Osteoblast (primary cell): ENCODE results near the gene SEPTIN8. TPM values are rescaled to one million over a fixed set of nuclear protein-coding genes. Genes with fewer than 3 reads are reported as not detected.

Experiments
- DNase-seq: peaks from one replicate; pipeline ENCODE4 v3.0.0; 2011; ENCODE audit warnings: low spot score, mixed read lengths; ENCODE audit not compliant: insufficient read length; ENCODE audit errors: missing footprints
- H2AFZ ChIP-seq: 2 replicates; pipeline ENCODE4 v1.6.0; 2011; ENCODE audit warnings: mild to moderate bottlenecking, low read length
- H3K27ac ChIP-seq: 2 replicates; pipeline ENCODE4 v1.5.1; 2011; ENCODE audit warnings: mild to moderate bottlenecking, low read depth, low read length, moderate library complexity
- H3K27me3 ChIP-seq: 2 replicates; pipeline ENCODE4 v1.6.0; 2012; ENCODE audit warnings: mild to moderate bottlenecking, control low read depth, inconsistent platforms, low read length, moderate library complexity; ENCODE audit not compliant: insufficient read depth
- H3K36me3 ChIP-seq: 2 replicates; pipeline ENCODE4 v1.5.1; 2011; ENCODE audit warnings: mild to moderate bottlenecking, low read length, control low read depth, moderate library complexity; ENCODE audit not compliant: insufficient read depth
- H3K4me1 ChIP-seq: 2 replicates; pipeline ENCODE4 v1.5.1; 2011; ENCODE audit warnings: mild to moderate bottlenecking, low read length, control low read depth, moderate library complexity; ENCODE audit not compliant: insufficient read depth
- H3K4me2 ChIP-seq: 2 replicates; pipeline ENCODE4 v1.6.0; 2011; ENCODE audit warnings: mild to moderate bottlenecking, low read length; ENCODE audit not compliant: insufficient read depth
- H3K4me3 ChIP-seq: fragments of 200-600 bp; sonication (generic); 3 replicates; pipeline ENCODE4 v1.5.1; 2012; ENCODE audit warnings: mild to moderate bottlenecking, low read length, inconsistent platforms; ENCODE audit not compliant: insufficient read depth
- H3K79me2 ChIP-seq: 2 replicates; pipeline ENCODE4 v1.6.0; 2012; ENCODE audit warnings: mild to moderate bottlenecking, low read length, control low read depth, inconsistent platforms; ENCODE audit not compliant: insufficient read depth
- H3K9me3 ChIP-seq: 2 replicates; pipeline ENCODE4 v1.5.1; 2011; ENCODE audit warnings: low read depth, low read length, control low read depth
- H4K20me1 ChIP-seq: 2 replicates; pipeline ENCODE4 v1.6.0; 2012; ENCODE audit warnings: mild to moderate bottlenecking, low read length, control low read depth; ENCODE audit not compliant: insufficient read depth
- CTCF ChIP-seq: IDR thresholded peaks from 2 replicates; pipeline ENCODE4 v1.5.1; 2011; ENCODE audit warnings: mild to moderate bottlenecking, low read depth, low read length, moderate library complexity; ENCODE audit errors: extremely low read depth
- total RNA-seq: library from RNA; depleted of rRNA; stranded (reverse); fragments of >200 nt; gene quantifications from 2 replicates; pipeline ENCODE4 v1.2.3, GENCODE V29; 2012

The SEPTIN8 gene
- total RNA-seq, 1 donor = 33.7 TPM

GRCh38 chr5:132766806-132767055 is 10.3 kb downstream of the SEPTIN8 start:
- no peaks in the 10 kb centered on the region for H3K27me3 ChIP-seq
- H3K36me3 ChIP-seq = peaks cover 24% of the 10 kb centered on the region
- TF ChIP-seq CTCF = no peak
- peaks cover 46% of the 10 kb centered on the region for H4K20me1 ChIP-seq
- H3K79me2 ChIP-seq = peaks cover 45% of the 10 kb centered on the region
- no peak overlapping the region for H2AFZ ChIP-seq
- H3K27ac ChIP-seq = no peak overlapping the region
- no peak overlapping the region for H3K4me3 ChIP-seq
- peaks cover 17% of the 10 kb centered on the region for H3K4me1 ChIP-seq
- H3K9me3 ChIP-seq = no peaks in the 10 kb centered on the region
- no peak overlapping the region for H3K4me2 ChIP-seq
- no peak for DNase-seq

- Histone ChIP-seq H4K20me1 (peaks cover 43% of the 10 kb centered on the region), H2AFZ (no peak overlapping the region), H3K4me3 (no peak overlapping the region), H3K9me3 (no peaks in the 10 kb centered on the region), H3K36me3 (peaks cover 27% of the 10 kb centered on the region), H3K4me1 (peaks cover 13% of the 10 kb centered on the region), H3K27ac (no peak overlapping the region), H3K4me2 (no peak overlapping the region), H3K27me3 (no peaks in the 10 kb centered on the region), H3K79me2 (peaks cover 43% of the 10 kb centered on the region)
- peak; percentile 57 for DNase-seq
- TF ChIP-seq CTCF = no peak
These were observed 10.8 kb downstream of the SEPTIN8 start for GRCh38 chr5:132766020-132766805.

GRCh38 chr5:132765311-132766019 is 11.6 kb downstream of the SEPTIN8 start:
- TF ChIP-seq CTCF = no peak
- Histone ChIP-seq H4K20me1 (peaks cover 40% of the 10 kb centered on the region), H3K36me3 (peaks cover 27% of the 10 kb centered on the region), H3K79me2 (peaks cover 36% of the 10 kb centered on the region), H3K27ac (no peak overlapping the region), H3K27me3 (no peaks in the 10 kb centered on the region), H2AFZ (no peak overlapping the region), H3K4me2 (no peak overlapping the region), H3K4me1 (peaks cover 13% of the 10 kb centered on the region), H3K4me3 (no peak overlapping the region), H3K9me3 (no peaks in the 10 kb centered on the region)
- peak; percentile 60 for DNase-seq

GRCh38 chr5:132764671-132765238 is 12.3 kb downstream of the SEPTIN8 start:
- peaks cover 34% of the 10 kb centered on the region for H3K79me2 ChIP-seq
- H3K4me3 ChIP-seq = no peak overlapping the region
- H3K4me1 ChIP-seq = peaks cover 13% of the 10 kb centered on the region
- no peak overlapping the region for H3K4me2 ChIP-seq
- H3K9me3 ChIP-seq = no peaks in the 10 kb centered on the region
- no peak overlapping the region for H2AFZ ChIP-seq
- H3K27me3 ChIP-seq = no peaks in the 10 kb centered on the region
- H4K20me1 ChIP-seq = peaks cover 40% of the 10 kb centered on the region
- peaks cover 29% of the 10 kb centered on the region for H3K36me3 ChIP-seq
- no peak for TF ChIP-seq CTCF
- peak; percentile 54 for DNase-seq
- H3K27ac ChIP-seq = no peak overlapping the region
